Measurements from ENCODE around the gene ZGLP1.
"Not testable (repeated sequence)": the region's sequence is repeated elsewhere in the genome, so short reads cannot be mapped to it uniquely, and the experiment has no call there.

Gene ZGLP1

DNA sequence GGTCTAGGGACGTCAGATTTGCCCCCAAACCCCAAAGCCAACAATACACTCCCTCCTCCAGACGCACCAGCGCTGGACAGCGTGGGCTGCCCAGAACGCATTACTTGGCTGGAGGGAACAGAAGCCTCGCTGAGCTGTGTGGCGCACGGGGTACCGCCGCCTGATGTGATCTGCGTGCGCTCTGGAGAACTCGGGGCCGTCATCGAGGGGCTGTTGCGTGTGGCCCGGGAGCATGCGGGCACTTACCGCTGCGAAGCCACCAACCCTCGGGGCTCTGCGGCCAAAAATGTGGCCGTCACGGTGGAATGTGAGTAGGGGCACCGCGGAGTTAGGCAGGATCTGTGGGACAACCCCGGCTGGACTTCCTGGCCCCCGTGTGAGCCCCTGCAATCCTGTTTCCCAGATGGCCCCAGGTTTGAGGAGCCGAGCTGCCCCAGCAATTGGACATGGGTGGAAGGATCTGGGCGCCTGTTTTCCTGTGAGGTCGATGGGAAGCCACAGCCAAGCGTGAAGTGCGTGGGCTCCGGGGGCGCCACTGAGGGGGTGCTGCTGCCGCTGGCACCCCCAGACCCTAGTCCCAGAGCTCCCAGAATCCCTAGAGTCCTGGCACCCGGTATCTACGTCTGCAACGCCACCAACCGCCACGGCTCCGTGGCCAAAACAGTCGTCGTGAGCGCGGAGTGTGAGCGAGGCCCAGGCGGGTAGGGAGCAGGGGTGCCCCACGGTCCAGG, 15.8 kb downstream of the ZGLP1 start:
- no peak for DNase-seq (ENCODE audit: low read depth in 3 of 3)

DNA sequence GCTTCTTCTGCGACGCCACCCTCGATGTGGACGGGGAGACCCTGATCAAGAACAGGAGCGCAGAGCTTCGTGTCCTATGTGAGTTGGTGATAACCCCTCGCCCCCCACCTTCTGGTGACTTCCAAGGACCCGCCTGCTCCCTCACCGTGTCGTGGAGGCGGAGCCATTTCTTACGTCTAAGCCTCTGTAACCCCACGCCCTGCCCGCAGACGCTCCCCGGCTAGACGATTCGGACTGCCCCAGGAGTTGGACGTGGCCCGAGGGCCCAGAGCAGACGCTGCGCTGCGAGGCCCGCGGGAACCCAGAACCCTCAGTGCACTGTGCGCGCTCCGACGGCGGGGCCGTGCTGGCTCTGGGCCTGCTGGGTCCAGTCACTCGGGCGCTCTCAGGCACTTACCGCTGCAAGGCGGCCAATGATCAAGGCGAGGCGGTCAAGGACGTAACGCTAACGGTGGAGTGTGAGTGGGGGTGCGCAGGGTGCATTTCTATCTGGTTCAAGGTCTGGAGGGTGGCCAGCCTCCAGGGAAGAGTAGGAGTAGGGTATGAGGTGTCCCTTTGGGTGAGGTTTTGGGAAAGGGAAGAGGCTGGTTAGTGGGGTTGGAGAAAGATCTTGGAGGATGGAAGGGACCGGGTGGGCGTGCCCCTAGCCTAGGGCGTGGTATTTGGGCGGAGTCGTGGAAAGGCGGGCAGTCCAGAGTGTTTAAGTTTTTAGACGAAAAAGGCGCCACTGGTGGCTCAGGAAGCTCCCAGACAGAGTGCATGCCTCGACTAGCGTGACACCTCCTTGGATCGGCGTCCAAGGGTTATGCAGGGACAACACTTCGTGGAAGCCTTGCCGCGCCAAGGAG, 16.6 kb downstream of the ZGLP1 start:
- no peak for DNase-seq (ENCODE audit: low read depth in 3 of 3)

DNA sequence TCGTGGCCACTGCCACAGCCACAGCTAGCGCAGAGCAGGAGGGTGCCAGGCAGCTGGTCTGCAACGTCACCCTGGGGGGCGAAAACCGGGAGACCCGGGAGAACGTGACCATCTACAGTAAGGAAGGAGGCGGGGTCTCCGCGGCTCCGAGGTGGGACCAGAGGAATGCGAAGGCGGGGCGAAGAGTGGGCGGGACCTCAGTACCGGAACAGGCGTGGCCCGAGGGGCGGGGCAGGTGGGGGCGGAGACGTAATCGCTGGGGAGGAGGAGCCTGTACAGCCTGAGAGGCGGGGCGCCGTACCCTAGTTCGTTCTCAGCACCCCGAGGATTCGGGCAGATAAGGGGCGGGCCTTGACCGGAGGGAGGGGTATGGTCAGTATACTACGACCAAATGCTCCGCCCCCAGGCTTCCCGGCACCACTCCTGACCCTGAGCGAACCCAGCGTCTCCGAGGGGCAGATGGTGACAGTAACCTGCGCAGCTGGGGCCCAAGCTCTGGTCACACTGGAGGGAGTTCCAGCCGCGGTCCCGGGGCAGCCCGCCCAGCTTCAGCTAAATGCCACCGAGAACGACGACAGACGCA, 17.3 kb downstream of the ZGLP1 start:
- peak; percentile 67 to 82 (median 69) for DNase-seq (ENCODE audit: low read depth in 3 of 3)

DNA sequence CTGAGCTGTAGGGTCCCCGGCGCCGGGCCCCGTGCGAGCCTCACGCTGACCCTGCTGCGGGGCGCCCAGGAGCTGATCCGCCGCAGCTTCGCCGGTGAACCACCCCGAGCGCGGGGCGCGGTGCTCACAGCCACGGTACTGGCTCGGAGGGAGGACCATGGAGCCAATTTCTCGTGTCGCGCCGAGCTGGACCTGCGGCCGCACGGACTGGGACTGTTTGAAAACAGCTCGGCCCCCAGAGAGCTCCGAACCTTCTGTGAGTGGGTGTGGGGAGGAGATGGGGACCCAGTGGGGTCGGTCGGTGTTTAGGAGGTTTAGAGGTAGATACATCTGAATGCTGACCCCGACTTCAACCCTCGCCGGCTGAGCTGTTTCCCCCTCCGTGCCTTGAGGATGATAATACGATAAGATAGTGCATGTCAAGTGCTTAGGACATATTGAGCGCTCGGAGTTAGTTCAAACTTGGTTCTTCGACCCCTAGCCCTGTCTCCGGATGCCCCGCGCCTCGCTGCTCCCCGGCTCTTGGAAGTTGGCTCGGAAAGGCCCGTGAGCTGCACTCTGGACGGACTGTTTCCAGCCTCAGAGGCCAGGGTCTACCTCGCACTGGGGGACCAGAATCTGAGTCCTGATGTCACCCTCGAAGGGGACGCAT, 17.9 kb downstream of the ZGLP1 start:
- DNase-seq (ENCODE audit: low read depth in 3 of 3): no peak

GRCh38 chr19:10290876-10291553, 18.6 kb downstream of the ZGLP1 start:
- peak in 1 of 3 donors; percentile 44 for DNase-seq (ENCODE audit: low read depth in 3 of 3)

DNA sequence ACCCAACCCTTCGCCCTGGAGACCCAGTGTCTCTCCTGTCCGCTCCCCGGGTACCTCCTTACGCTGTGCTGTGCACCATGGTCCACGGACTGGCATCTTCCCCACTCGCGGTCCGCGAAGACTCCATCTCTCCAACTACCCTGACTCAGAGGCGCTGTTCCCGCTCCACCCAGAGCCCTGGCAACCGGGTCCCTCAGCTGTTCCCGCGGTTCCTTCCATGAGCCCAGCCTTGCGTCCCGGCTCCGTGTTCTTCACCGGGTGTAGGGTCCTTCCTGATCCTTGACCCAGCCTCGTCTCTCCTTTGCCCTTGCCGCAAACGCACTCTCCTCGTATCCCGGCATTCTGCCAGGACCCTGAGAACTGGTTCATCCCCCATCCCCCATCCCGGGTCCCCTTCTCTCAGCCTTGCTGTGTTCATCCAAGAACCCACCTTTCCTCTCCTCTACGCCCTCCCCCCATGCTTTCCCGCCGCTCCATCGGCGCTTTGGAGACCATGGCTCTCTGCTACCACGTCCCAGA, 19.2 kb downstream of the ZGLP1 start:
- DNase-seq (ENCODE audit: low read depth in 3 of 3): no peak

DNA sequence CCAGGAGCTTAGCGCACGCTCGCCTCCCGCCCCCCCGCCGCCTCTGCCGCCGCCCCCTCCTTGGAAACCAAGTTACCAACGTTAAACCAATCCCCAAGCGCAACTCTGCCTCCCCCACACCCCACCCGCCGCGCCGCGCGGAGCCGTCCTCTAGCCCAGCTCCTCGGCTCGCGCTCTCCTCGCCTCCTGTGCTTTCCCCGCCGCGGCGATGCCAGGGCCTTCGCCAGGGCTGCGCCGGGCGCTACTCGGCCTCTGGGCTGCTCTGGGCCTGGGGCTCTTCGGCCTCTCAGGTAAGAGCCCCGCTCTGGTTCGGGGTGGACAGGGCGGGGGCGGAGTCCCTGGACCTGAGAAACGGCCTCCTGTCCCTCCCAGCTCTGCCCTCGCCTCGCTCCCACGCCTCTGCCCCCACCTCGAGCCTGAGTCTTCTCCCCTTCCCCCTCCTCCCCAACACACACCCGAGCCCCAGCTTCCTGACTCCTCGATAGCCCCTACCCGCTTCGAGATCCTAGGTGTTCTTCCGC, 19.7 kb downstream of the ZGLP1 start, which contains the start of gene ICAM5:
TSS of gene ICAM5 (plus strand) at position 117 of the 521 bp plus-strand sequence. CDS start at position 209, 92 bp downstream.
- DNase-seq (ENCODE audit: low read depth in 3 of 3): peak in 1 of 3 donors; percentile 31

- DNase-seq (ENCODE audit: low read depth in 3 of 3): peak in 2 of 3 donors; percentile 64 to 66
Measured at GRCh38 chr19:10289167-10289835, 20.3 kb downstream of the ZGLP1 start.

GRCh38 chr19:10288662-10289166, 20.9 kb downstream of the ZGLP1 start:
- DNase-seq (ENCODE audit: low read depth in 3 of 3): peak in 1 of 3 donors; percentile 41

DNA sequence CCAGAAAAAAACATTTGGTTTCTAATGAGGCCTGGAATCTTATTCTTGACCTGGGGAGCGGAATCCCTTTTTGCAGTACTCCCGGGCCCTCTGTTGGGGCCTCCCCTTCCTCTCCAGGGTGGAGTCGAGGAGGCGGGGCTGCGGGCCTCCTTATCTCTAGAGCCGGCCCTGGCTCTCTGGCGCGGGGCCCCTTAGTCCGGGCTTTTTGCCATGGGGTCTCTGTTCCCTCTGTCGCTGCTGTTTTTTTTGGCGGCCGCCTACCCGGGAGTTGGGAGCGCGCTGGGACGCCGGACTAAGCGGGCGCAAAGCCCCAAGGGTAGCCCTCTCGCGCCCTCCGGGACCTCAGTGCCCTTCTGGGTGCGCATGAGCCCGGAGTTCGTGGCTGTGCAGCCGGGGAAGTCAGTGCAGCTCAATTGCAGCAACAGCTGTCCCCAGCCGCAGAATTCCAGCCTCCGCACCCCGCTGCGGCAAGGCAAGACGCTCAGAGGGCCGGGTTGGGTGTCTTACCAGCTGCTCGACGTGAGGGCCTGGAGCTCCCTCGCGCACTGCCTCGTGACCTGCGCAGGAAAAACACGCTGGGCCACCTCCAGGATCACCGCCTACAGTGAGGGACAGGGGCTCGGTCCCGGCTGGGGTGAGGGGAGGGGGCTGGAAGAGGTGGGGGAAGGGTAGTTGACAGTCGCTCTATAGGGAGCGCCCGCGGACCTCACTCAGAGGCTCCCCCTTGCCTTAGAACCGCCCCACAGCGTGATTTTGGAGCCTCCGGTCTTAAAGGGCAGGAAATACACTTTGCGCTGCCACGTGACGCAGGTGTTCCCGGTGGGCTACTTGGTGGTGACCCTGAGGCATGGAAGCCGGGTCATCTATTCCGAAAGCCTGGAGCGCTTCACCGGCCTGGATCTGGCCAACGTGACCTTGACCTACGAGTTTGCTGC, 22.5 kb downstream of the ZGLP1 start, which contains the start of gene ICAM4:
TSS of gene ICAM4 (plus strand) at position 153 of the 935 bp plus-strand sequence. CDS start at position 211, 58 bp downstream.
- DNase-seq (ENCODE audit: low read depth in 3 of 3): no peak

DNA sequence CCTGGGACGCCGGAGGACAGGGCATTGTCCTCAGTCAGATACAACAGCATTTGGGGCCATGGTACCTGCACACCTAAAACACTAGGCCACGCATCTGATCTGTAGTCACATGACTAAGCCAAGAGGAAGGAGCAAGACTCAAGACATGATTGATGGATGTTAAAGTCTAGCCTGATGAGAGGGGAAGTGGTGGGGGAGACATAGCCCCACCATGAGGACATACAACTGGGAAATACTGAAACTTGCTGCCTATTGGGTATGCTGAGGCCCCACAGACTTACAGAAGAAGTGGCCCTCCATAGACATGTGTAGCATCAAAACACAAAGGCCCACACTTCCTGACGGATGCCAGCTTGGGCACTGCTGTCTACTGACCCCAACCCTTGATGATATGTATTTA, 24.2 kb downstream of the ZGLP1 start:
- DNase-seq (ENCODE audit: low read depth in 3 of 3): no peak

DNA sequence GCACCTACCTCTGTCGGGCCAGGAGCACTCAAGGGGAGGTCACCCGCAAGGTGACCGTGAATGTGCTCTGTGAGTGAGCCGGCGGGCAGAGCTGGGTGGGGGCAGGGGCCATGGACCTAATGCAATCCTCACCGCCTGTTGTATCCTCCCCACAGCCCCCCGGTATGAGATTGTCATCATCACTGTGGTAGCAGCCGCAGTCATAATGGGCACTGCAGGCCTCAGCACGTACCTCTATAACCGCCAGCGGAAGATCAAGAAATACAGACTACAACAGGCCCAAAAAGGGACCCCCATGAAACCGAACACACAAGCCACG, 24.7 kb downstream of the ZGLP1 start:
- no peak for DNase-seq (ENCODE audit: low read depth in 3 of 3)

- DNase-seq (ENCODE audit: low read depth in 3 of 3): no peak
Measured at GRCh38 chr19:10284065-10284959, 25.3 kb downstream of the ZGLP1 start.

DNA sequence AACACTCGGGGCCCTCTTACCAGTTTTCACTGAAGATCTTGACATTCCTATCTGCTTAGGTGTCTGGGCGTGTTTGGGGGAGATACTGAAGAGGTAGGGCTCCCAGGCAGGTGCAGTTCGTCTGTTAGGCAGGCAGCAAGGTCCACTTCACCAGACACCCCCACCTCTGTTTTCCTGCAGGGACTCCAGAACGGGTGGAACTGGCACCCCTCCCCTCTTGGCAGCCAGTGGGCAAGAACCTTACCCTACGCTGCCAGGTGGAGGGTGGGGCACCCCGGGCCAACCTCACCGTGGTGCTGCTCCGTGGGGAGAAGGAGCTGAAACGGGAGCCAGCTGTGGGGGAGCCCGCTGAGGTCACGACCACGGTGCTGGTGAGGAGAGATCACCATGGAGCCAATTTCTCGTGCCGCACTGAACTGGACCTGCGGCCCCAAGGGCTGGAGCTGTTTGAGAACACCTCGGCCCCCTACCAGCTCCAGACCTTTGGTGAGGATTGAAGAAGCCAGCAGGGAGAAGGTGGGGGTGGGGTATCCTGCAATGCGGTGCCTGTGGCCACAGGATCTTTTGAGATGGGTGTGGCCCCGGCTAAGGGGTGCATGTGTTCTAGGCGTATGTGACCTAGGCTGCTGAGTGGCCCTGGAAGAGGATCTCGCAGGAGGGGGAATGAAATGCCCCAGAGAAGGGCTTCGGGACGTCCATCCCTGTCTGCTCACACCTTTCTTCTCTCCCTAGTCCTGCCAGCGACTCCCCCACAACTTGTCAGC, 26.1 kb downstream of the ZGLP1 start:
- DNase-seq (ENCODE audit: low read depth in 3 of 3): no peak

- not testable (repeated sequence) for DNase-seq (ENCODE audit: low read depth in 3 of 3)
Measured at GRCh38 chr19:10282043-10282442, 27.6 kb downstream of the ZGLP1 start.

DNA sequence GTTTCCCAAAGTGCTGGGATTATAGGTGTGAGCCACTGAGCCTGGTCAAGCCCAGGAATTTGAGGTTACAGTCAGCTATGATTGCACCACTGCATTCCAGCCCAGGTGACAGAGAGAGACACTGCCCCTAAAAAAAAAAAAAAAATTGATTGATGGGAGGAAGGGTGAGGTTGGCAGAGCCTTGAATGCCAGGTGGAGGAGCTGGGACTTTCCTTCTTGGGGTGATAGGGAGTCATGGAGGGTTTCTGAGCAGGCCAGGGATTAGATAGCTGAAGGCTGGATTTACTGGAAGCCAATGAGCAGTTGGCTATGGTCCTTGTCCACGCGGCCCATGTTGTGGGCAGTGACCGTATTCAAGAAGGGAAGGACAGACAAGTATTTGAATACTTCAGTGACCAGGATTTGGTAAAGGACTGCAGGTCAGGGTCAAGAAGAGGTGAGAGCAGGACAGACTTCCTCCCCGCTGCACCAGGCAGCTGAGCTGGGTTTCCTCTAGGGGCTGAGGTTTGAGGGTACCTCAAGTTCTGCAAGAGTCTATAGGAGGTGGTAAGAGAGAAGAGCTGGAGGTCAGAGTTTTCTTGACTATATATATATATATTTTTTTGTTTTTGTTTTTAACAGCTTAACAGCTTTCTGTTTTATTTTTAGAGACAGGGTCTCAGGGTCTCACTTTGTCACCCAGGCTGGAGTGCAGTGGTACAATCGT, 29.7 kb downstream of the ZGLP1 start:
- DNase-seq (ENCODE audit: low read depth in 3 of 3): no peak

- no peak for DNase-seq (ENCODE audit: low read depth in 3 of 3)
Measured at GRCh38 chr19:10278935-10279334, 30.7 kb downstream of the ZGLP1 start.

Data from stimulated activated CD4-positive, alpha-beta T cell treated with anti-CD3 and anti-CD28 coated beads, TNF-alpha, amount 100 ng/mL, for 48 hours (primary cell).